ENCODE measurements around the gene FARP2.

- TF ChIP-seq CTCF (IDR thresholded peaks at IDR 0.05): no peak
- no peak for TF ChIP-seq POLR2A (IDR thresholded peaks at IDR 0.05; ENCODE audit: low read depth)
- no peak for TF ChIP-seq POLR2AphosphoS5 (IDR thresholded peaks at IDR 0.05)
- no peak for TF ChIP-seq EP300 (IDR thresholded peaks at IDR 0.05)
Observed at GRCh38 chr2:241378816-241379215, 22.7 kb downstream of the FARP2 start.

Data from esophagus muscularis mucosa (tissue), 4 donors.